NCI-H1930 (cell line): ENCODE data around the gene CDH20.

Experiments used
- DNase-seq, 2 experiments: peaks; one replicate each; lab custom pipeline; 2025; lab: John Stamatoyannopoulos, UW

CDH20 gene

DNA sequence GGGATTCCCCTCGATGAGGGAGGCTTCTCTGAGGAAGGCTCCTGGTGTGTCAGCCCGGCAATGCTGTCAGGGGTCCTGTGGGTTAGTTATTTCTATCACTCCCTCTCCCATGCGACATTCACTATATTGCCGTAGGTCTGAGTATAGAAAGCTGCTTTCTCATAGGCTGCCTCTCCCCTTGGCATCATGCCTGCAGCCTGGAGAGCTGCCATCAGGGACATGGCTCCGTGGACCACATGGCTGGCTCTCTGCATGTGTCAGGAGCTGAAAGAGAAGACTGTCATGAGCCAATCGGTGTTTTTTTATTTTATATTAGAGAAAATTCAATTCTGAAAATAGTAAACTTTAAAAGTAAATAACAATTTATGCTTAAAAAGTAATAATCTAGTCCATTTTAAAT, 198.0 kb downstream of the CDH20 start:
- DNase-seq = no peak

GRCh38 chr18:61531891-61532290, 198.7 kb downstream of the CDH20 start:
- DNase-seq = no peak

DNA sequence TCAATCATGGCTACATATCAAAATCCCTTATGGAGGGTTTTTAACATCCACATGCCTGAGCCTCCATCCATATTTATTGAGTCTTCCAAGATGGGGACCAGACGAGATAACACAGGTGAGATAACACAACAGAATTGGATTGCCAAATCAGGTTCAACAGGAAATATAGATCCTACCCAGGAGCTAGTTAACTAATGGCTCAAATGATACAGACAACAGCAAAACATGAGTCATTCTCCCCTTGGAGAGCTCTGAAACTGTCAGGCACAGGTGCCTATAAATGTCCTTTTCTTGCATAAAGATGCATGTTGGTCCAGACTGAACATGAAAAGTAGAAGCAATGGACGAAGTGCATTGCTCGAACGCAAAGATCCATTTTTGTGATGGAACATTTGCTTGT, 202.2 kb downstream of the CDH20 start:
- no peak for DNase-seq

GRCh38 chr18:61541673-61542072, 208.4 kb downstream of the CDH20 start:
- no peak for DNase-seq

DNA sequence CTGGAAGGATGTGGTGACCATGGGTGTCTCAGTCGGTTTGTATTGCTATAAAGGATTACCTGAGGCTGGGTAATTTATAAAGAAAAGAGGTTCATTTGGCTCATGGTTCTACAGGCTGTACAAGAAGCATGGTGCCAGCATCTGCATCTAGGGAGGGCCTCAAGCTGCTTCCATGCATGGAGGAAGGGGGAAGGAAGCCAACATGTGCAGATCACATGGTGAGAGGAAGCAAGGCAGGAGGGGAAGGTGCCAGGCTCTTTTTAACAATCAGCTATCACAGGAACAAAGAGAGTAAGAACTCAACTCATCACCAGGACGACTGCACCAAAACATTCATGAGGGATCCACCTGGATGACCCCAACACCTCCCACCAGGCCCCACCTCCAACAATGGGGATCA, 209.4 kb downstream of the CDH20 start:
- DNase-seq = no peak

DNA sequence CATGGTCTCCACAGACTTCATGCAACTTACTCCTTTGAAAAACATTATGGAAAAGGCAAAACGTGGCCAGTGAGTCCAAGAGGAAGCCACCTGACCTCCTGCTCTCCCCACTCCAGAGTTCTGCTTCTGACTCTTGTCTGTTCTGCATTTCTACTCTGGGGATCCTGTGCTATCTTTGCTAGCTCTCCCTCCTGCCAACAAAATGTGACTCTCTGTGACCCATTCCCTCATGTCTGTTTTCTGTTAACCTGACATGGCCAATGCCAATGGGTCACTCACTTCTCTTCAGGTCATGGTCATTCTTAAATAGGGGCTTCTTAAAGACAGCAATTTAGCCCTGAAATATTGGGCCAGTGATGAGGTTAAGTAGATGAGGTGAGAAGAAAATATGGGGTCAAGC, 210.3 kb downstream of the CDH20 start:
- DNase-seq = no peak

GRCh38 chr18:61544178-61544577, 210.9 kb downstream of the CDH20 start:
- DNase-seq = no peak

DNA sequence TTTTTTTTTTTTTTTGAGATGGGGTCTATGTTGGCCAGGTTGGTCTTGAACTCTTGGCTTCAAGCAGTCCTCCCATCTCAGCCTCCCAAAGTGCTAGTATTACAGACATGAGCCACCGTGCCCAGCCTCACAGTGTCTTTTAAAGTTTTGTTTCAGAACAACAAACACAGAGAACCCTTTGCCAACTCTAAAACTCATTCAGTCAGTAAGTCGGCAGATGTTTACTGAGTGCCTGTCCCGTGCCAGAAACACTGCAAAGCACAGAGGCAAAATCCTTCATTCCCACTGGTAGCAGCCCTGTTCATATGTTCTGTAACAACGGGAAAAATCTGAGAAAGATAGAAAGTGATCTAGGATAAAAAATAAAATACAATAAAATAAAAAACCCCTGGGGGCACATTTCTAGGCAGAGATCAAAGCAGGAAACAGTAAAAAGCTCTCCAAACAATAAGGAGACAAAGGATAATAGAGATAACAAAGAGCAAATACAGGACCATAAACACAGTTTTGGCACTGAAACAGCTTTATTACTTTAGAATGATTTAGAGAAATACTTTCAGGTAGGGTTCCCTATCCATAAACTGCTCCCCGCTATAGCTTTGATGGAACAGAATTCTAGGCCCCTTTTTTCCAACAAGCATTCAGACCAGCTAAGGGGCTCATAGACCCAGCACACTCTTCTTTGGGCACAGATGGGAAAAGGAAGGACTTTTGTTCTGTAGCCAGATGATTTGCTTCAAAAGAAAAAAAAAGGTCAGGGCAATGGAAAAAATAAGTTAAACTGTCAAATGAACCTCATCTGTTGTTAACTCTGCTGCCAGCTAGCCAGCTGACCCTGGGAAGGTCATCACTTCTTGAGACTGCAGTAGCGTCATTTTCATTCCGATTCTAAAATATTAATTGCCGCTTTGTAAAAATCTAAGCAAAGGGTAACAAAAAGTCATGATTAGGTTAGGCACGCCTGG, 212.3 kb downstream of the CDH20 start:
- no peak for DNase-seq

DNA sequence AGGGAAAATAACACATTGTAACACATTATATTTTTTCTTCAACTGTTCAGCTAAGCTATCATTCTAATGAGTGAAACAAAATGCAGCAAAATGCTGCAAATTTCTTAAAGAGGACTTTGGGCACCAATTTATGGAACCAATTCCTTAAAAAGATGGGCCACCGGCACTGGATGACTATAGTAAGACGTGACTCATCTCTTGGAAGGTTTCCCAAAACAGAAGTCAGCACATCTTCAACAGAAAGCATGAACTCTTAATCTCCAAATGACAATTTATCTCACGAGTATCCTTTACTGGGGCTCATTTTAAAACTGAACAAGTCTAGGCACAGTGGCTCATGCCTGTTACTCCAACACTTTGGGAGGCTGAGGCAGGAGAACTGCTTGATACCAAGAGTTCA, 213.4 kb downstream of the CDH20 start:
- DNase-seq = no peak

DNA sequence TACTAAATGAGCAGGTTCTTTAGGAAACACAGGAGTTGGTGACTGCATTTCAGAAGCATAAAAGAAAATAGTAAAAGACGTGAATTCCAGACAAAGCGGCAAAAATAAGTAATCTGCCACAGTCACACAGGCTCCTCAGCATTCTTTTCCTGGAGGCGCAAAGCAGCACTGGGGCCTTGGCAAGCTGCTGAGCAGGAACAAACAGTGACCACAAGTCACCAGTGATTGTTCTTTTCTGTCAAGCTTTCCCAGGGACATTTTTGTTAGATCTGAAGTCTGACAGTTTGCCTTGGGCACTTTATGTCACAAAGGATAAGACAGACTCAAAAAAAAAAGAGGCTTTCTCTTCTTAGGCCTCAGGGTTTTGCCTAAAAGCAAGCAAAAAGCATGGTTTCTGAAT, 216.2 kb downstream of the CDH20 start:
- no peak for DNase-seq

DNA sequence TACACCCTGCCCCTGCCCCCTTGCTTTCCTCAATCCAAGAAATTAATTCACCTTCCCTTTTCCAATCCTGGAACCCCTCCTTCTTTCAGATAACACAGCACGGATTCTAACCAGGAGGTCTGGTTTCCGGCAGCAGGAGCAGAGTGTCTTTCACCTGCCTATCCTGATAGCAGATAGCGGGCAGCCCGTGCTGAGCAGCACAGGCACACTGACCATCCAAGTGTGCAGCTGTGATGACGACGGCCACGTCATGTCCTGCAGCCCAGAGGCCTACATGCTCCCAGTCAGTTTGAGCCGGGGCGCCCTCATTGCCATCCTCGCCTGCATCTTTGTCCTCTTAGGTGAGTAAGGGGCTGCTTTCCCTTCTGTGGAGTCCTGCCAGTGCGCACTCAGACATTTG, 216.7 kb downstream of the CDH20 start:
- no peak for DNase-seq

DNA sequence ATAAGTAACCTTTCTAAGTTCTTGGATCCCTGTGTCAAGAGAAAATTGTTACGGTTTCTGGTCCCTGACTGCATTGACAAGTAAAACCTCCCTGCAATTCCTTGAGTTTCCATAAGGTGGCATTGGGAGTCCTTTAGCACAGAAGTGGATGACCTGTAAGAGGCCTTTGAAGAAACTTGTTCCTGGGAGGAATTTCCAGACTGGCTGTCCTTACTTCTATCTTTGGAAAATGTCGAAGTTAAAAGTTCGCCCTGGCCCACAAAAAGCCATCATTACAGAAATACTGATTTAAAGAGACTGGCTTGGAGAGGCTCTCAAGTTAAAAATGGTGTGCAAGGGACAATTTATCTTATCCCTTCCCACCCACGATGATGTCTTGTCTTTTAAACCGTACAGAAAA, 218.4 kb downstream of the CDH20 start:
- peak; percentile 6 to 53 for DNase-seq

DNA sequence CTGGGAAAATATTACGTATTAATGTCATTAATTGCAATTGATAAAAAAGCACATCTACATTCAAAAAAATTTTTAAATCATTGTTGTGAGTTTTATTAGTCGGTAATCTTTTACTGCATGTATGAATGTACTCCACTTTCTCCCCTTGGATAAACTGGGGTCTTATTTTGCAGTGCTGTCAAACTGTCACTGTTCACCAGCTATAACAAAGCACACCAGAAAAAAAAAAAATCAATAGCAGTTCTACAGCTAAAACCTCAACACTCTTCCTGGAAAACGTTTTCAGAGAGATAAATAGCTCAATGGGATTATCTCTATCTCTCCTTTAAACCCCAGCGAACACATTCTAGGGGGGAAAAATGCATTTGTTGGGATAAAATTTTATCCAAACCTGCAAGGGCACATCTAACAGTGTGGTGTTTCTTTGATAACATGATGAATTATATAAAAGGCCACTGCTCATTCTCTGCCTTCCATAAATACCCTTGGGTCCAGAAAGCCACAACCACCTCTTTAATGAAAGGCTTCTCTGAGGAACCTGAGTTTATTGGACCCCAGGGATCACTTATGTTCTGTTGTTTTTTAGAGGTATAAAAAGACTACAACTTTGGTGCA, 219.9 kb downstream of the CDH20 start:
- no peak for DNase-seq

- DNase-seq = no peak
Measured at GRCh38 chr18:61554117-61554776, 221.0 kb downstream of the CDH20 start.

GRCh38 chr18:61554946-61555361, 221.7 kb downstream of the CDH20 start:
- no peak for DNase-seq

DNA sequence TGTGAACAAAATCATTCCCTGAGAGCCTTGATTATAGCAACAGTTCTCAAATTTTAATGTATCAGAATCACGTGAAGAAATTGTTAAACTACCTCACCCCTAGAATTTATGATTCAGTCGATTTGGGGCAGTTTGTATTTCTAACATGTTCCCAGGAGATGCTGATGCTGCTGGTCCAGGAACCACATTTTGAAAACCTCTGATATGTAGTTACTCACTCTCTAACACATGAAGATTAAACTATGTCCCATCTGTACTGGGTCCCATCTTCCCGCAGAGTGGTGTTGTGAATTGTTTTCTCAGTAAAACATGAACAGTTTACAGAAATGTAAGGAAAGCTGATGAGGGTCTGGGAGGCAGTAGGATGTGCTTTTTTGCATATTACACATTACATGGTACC, 223.1 kb downstream of the CDH20 start:
- no peak for DNase-seq

DNA sequence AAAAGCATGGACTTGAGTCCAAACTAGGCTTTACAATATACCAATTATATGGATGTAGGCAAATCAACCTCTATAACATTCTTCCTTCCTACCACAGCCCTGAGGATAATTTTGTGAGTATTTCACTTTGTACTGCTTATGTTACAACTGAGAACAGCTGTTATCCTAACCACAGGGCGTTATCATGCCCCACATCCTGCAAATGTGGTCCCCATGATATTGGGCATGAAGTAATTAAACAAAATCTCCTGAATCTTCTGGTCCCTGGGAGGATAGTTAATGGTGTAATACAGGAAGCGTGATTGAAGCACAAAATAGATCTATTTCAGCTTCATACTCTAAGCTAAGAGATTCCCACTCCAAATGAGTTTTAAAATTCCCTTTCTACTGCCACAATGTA, 223.6 kb downstream of the CDH20 start:
- no peak for DNase-seq

GRCh38 chr18:61569176-61569892, 236.1 kb downstream of the CDH20 start:
- DNase-seq = no peak

GRCh38 chr18:61570070-61570469, 236.8 kb downstream of the CDH20 start:
- DNase-seq = no peak

DNA sequence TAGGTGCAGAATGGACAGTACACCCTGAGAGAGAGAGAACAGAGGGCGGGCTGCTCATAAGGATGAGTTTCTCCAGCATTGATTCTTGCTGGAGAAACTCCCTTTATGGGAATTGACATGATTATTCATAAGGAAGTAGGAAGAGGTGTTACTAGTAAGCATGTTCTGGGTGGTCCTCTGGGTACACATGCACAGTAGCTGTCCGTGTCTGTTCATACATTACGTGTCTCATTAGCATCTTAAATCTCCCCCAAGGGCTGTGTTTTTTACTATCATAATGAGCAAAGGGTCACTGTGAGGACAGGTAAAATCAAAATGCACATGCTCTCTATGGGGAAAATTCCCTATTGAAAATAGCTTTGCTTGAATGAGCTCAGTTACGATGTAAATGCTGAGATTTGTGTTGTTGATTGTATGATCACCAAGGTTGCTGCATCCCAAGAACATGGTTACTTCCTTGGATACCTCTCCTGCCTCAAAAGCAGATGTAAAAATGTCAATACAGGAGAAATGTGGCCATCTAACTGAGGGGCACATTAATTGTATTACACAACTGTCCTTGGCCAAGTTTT, 238.9 kb downstream of the CDH20 start:
- no peak for DNase-seq

- DNase-seq = no peak
Measured at GRCh38 chr18:61572871-61573270, 239.6 kb downstream of the CDH20 start.

DNA sequence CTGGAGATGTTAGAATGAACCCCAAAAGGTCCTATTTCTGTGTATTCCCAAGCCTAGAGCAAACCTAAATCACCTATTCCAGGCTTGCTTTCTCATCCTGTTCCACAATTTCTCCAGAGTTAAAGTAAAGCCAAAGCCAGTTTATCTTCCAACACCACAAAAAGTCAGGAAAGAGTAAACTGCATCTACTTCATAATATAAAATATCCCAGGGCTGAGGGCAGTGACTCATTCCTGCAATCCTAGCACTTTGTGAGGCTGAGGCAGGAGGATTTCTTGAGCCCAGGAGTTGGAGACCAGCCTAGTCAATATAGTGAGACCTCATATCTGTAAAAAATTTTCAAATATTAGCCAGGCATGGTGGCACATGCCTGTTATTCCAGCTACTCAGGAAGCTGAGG, 241.4 kb downstream of the CDH20 start:
- DNase-seq = no peak
